Lung (tissue), 12 donors: ENCODE data around the gene ENO2. TPM values are rescaled to one million over a fixed set of nuclear protein-coding genes. Genes with fewer than 3 reads are reported as not detected.
"Not testable (repeated sequence)": the region's sequence is repeated elsewhere in the genome, so short reads cannot be mapped to it uniquely, and the experiment has no call there.

Experiments
- ATAC-seq: fragments of 200-7000 bp; cut with Tn5 transposase; one replicate; pipeline ENCODE4 v1.9.1; 2020; ENCODE audit warnings: moderate number of reproducible peaks; ENCODE audit not compliant: insufficient read depth, low FRiP score
- DNase-seq, 3 donors: peaks; one replicate each; pipeline ENCODE4 v3.0.0-alpha.2; 2013 to 2017
- H3K27ac ChIP-seq, 2 donors: one replicate each; pipeline ENCODE4 v1.5.1; 2013; ENCODE audit warnings: mild to moderate bottlenecking in 2 of 2, moderate library complexity in 2 of 2, control low read depth in 1 of 2, inconsistent platforms in 1 of 2, low read depth in 1 of 2, low read length in 1 of 2
- H3K27me3 ChIP-seq, 3 donors: one replicate each; pipeline ENCODE4 v1.5.1; 2013; ENCODE audit warnings: low read length in 2 of 3; ENCODE audit not compliant: control insufficient read depth in 3 of 3, insufficient read depth in 3 of 3
- H3K36me3 ChIP-seq, 4 donors: one replicate each; pipeline ENCODE4 v1.5.1; 2013; ENCODE audit warnings: low read length in 4 of 4, mild to moderate bottlenecking in 1 of 4, moderate library complexity in 1 of 4; ENCODE audit not compliant: control insufficient read depth in 4 of 4, insufficient read depth in 4 of 4
- H3K4me1 ChIP-seq, 5 donors: one replicate each; pipeline ENCODE4 v1.5.1; 2013; ENCODE audit warnings: low read length in 5 of 5, mild to moderate bottlenecking in 2 of 5, moderate library complexity in 1 of 5; ENCODE audit not compliant: control insufficient read depth in 5 of 5, insufficient read depth in 5 of 5
- H3K4me3 ChIP-seq: one replicate; pipeline ENCODE4 v1.5.1; 2013; ENCODE audit warnings: mild to moderate bottlenecking, control low read depth, moderate library complexity
- H3K9ac ChIP-seq, 2 donors: one replicate each; pipeline ENCODE4 v1.5.1; 2013; ENCODE audit warnings: low read length in 2 of 2, control low read depth in 1 of 2; ENCODE audit not compliant: insufficient read depth in 1 of 2
- H3K9me3 ChIP-seq, 4 donors: one replicate each; pipeline ENCODE4 v1.5.1; 2013; ENCODE audit warnings: low read length in 3 of 4, mild to moderate bottlenecking in 1 of 4, moderate library complexity in 1 of 4; ENCODE audit not compliant: control insufficient read depth in 4 of 4, insufficient read depth in 3 of 4
- CTCF ChIP-seq: IDR thresholded peaks from 2 replicates; pipeline ENCODE4 v1.5.1; 2012; ENCODE audit warnings: mild to moderate bottlenecking; ENCODE audit errors: control extremely low read depth, extremely low read depth
- WGBS, 2 donors: extraction: QIAGEN DNeasy Blood & Tissue Kit; methylation state at CpG; one replicate each; pipeline ENCODE4 v1.1.7; 2013; 5-methylcytosine and 5-hydroxymethylcytosine counted together
- polyA plus RNA-seq, 2 donors: library from polyadenylated mRNA; stranded (reverse); fragments of 200-250 nt; gene quantifications; one replicate each; pipeline ENCODE4 v1.2.1, GENCODE V29; 2013
- total RNA-seq, 2 donors: library from RNA; depleted of rRNA in 1 of 2; stranded (reverse); fragments of >200 nt in 1 of 2; gene quantifications; one replicate each; pipeline ENCODE4 v1.2.1, GENCODE V29; 2014 to 2021
- donor health status: control.
- donor health status: control.
- donor health status: Bipolar disorder and iron deficiency.
- donor health status: healthy.
- donor health status: DM: yes; HTN: yes; CAD: no.

The ENO2 gene
- total and polyA plus RNA-seq, 4 donors = 14.4 to 41.9 (median 30.8) TPM

GRCh38 chr12:6872073-6873048 lies 42.0 kb upstream of the ENO2 start:
- no peaks in the 10 kb centered on the region for H3K27me3 ChIP-seq
- H3K27ac ChIP-seq = peak overlapping the region; percentile 75 to 83

GRCh38 chr12:6873094-6874014 lies 41.0 kb upstream of the ENO2 start, which contains the start of gene SPSB2:
SPSB2 (minus strand) TSS chr12:6873303; CDS start chr12:6872901, 402 bp downstream.
- Histone ChIP-seq H3K4me1 (peaks cover 0 to 29% (median 10%) of the 10 kb centered on the region in 5 donors), H3K9me3 (no peaks in the 10 kb centered on the region), H3K36me3 (peaks cover 5 to 25% (median 18%) of the 10 kb centered on the region in 4 donors), H3K27me3 (no peaks in the 10 kb centered on the region), H3K9ac (peak within 1 kb of the TSS; percentile 68 to 93), H3K4me3 (peak within 1 kb of the TSS; percentile 64), H3K27ac (peak within 1 kb of the TSS; percentile 83 to 92)
- 0% methylated on average over 62 to 66 of the region's 66 CpGs for WGBS, 2 donors
- no peak for TF ChIP-seq CTCF
- DNase-seq (peak; percentile 98 to 99 (median 99)), ATAC-seq (peak; percentile 93)

More at GRCh38 chr12:6872073-6873048, 42.0 kb upstream of the ENO2 start:
- H3K9me3 ChIP-seq = no peaks in the 10 kb centered on the region
- peaks cover 0 to 32% (median 12%) of the 10 kb centered on the region in 5 donors for H3K4me1 ChIP-seq
- ATAC-seq (peak; percentile 66), DNase-seq (peak; percentile 84 to 87 (median 87))
- peak; percentile 92 for TF ChIP-seq CTCF
- H3K4me3 ChIP-seq = peak overlapping the region; percentile 64
- 2% methylated on average over 37 to 40 of the region's 40 CpGs for WGBS, 2 donors
- H3K36me3 ChIP-seq = peaks cover 5 to 25% (median 18%) of the 10 kb centered on the region in 4 donors
- H3K9ac ChIP-seq = peak overlapping the region; percentile 19 to 62

- Histone ChIP-seq H3K9ac (peak overlapping the region; percentile 68 to 93), H3K27ac (peak overlapping the region in 1 of 2 donors; percentile 92), H3K4me1 (peaks cover 0 to 23% (median 8%) of the 10 kb centered on the region in 5 donors), H3K4me3 (peak overlapping the region; percentile 64), H3K36me3 (peaks cover 5 to 24% (median 18%) of the 10 kb centered on the region in 4 donors)
- DNase-seq, H3K9me3 ChIP-seq, H3K27me3 ChIP-seq, ATAC-seq: not testable (repeated sequence)
- WGBS, 2 donors = 43 to 47% methylated on average over 9 of the region's 9 CpGs
Measured at GRCh38 chr12:6874015-6874368, 40.4 kb upstream of the ENO2 start.

- DNase-seq, H3K4me1 ChIP-seq, H3K4me3 ChIP-seq, ATAC-seq, H3K27me3 ChIP-seq, H3K9me3 ChIP-seq, H3K9ac ChIP-seq: not testable (repeated sequence)
- WGBS, 2 donors = 48 to 57% methylated on average over 11 of the region's 11 CpGs
- peak overlapping the region in 1 of 2 donors; percentile 18 for H3K27ac ChIP-seq
- peaks cover 3 to 16% (median 8%) of the 10 kb centered on the region in 4 donors for H3K36me3 ChIP-seq
Measured at GRCh38 chr12:6879824-6880223, 34.6 kb upstream of the ENO2 start.
